K562 (cell line): ENCODE data around the gene SPCS2. TPM values are rescaled to one million over a fixed set of nuclear protein-coding genes. Genes with fewer than 3 reads are reported as not detected.

Source experiments
- ATAC-seq: fragments of 200-7000 bp; cut with Tn5 transposase; 3 replicates; pipeline ENCODE4 v1.9.1; 2020; ENCODE audit warnings: moderate library complexity
- BruUV-seq: library from RNA; stranded (reverse); fragments of 400-500 nt; replicated peaks from 2 replicates; lab custom pipeline; 2021; lab: Mats Ljungman, UMichigan
- CTCF ChIA-PET: fragments of 300-600 bp; formaldehyde crosslinking; extraction: SDS; loops from one replicate; lab custom pipeline; 2021; ENCODE audit warnings: low intra/inter-chr PET ratio; lab: Yijun Ruan, JAX
- POLR2A ChIA-PET: fragments of 300-600, 350-650 bp; sonication (Branson Sonifier 250); formaldehyde crosslinking; extraction: SDS; loops from one replicate; lab custom pipeline; 2021; ENCODE audit warnings: antibody characterized with exemption, inconsistent platforms; lab: Yijun Ruan, JAX
- DNase-seq, 4 experiments: peaks; one replicate each; pipeline versions ENCODE4 v3.0.0 to v3.0.0-alpha.2; 2011 to 2018; ENCODE audit warnings: low spot score in 3 of 4, mixed read lengths in 3 of 4; ENCODE audit errors: extremely low read depth in 1 of 4
- FAIRE-seq: peaks from 2 replicates; lab custom pipeline; 2011; peaks lifted over from hg19 to GRCh38; lab: Jason Lieb, UNC
- H2AFZ ChIP-seq: 2 replicates; pipeline ENCODE4 v1.6.0; 2011; ENCODE audit warnings: low read depth, low read length, control low read depth, inconsistent platforms
- H3K27ac ChIP-seq: fragments of 200-600 bp; 3 replicates; pipeline ENCODE4 v1.8.0; 2011; ENCODE audit warnings: low read depth, mild to moderate bottlenecking, control low read depth, inconsistent platforms, low read length, moderate library complexity, mixed read lengths; ENCODE audit errors: extremely low read depth
- H3K27me3 ChIP-seq, 2 experiments: fragments of 300-600 bp in 1 of 2; 2 replicates in 1 of 2; 3 replicates in 1 of 2; pipeline versions ENCODE4 v1.6.0 to v1.8.0; 2011; ENCODE audit warnings: inconsistent platforms in 2 of 2, low read length in 2 of 2, mild to moderate bottlenecking in 1 of 2, mixed read lengths in 1 of 2, moderate library complexity in 1 of 2; ENCODE audit not compliant: control insufficient read depth in 2 of 2, insufficient read depth in 2 of 2
- H3K36me3 ChIP-seq: fragments of 300-600 bp; 3 replicates; pipeline ENCODE4 v1.8.0; 2011; ENCODE audit warnings: mild to moderate bottlenecking, low read length, inconsistent platforms; ENCODE audit not compliant: control insufficient read depth, insufficient read depth
- H3K4me1 ChIP-seq, 2 experiments: fragments of 200-600 bp in 1 of 2; replicated peaks in 1 of 2; 2 replicates in 1 of 2; 3 replicates in 1 of 2; pipeline versions ENCODE4 v1.5.1 to v1.8.0; 2011; ENCODE audit warnings: inconsistent platforms in 2 of 2, low read length in 2 of 2, mild to moderate bottlenecking in 1 of 2, mixed read lengths in 1 of 2, moderate library complexity in 1 of 2; ENCODE audit not compliant: control insufficient read depth in 2 of 2, insufficient read depth in 2 of 2
- H3K4me2 ChIP-seq: 2 replicates; pipeline ENCODE4 v1.6.1; 2011; ENCODE audit warnings: low read length, control low read depth, inconsistent platforms, mixed read lengths; ENCODE audit not compliant: insufficient read depth
- H3K4me3 ChIP-seq: fragments of 200-600 bp; sonication (generic), shearing (Covaris generic); 2 replicates; pipeline ENCODE4 v1.5.1; 2016; ENCODE audit warnings: control low read depth, inconsistent platforms
- H3K79me2 ChIP-seq: fragments of 200-600 bp; 3 replicates; pipeline ENCODE4 v1.8.0; 2011; ENCODE audit warnings: low read length, inconsistent platforms; ENCODE audit not compliant: control insufficient read depth, insufficient read depth
- H3K9ac ChIP-seq, 2 experiments: 2 replicates each; pipeline versions ENCODE4 v1.6.0 to v1.6.1; 2011; ENCODE audit warnings: low read depth in 2 of 2, low read length in 2 of 2, control low read depth in 1 of 2, inconsistent platforms in 1 of 2, mild to moderate bottlenecking in 1 of 2, mixed read lengths in 1 of 2; ENCODE audit not compliant: insufficient read depth in 1 of 2
- H3K9me1 ChIP-seq: one replicate; pipeline ENCODE4 v1.6.0; 2011; ENCODE audit warnings: inconsistent platforms, mild to moderate bottlenecking, low read length, moderate library complexity; ENCODE audit not compliant: control insufficient read depth, insufficient read depth
- H3K9me3 ChIP-seq: replicated peaks from 2 replicates; pipeline ENCODE4 v1.5.1; 2011; ENCODE audit warnings: low read depth, low read length, inconsistent platforms; ENCODE audit not compliant: control insufficient read depth, insufficient read depth
- H4K20me1 ChIP-seq: replicated peaks from 2 replicates; pipeline ENCODE4 v1.6.1; 2011; ENCODE audit warnings: low read length, inconsistent platforms, mixed read lengths; ENCODE audit not compliant: control insufficient read depth, insufficient read depth
- DIDO1 ChIP-seq: fragments of 450-650 bp; IDR thresholded peaks from 2 replicates; pipeline ENCODE4 v1.6.1; 2016; ENCODE audit warnings: low read depth, missing biosample characterization, missing genetic modification characterization
- FOSL1 ChIP-seq: fragments of 200-800 bp; sonication (Bioruptor generic); conservative IDR thresholded peaks from 2 replicates; pipeline ENCODE4 v1.6.1; 2016; ENCODE audit warnings: missing genetic modification characterization, missing compliant biosample characterization
- FOXO4 ChIP-seq: fragments of 450-650 bp; formaldehyde crosslinking; IDR thresholded peaks from 2 replicates; pipeline ENCODE4 v1.4.0; 2020; ENCODE audit warnings: mild to moderate bottlenecking, moderate library complexity
- NKRF ChIP-seq: fragments of 450-650 bp; IDR thresholded peaks from 2 replicates; pipeline ENCODE4 v1.6.1; 2016; ENCODE audit warnings: borderline replicate concordance
- PREB ChIP-seq: sonication (generic); formaldehyde crosslinking; IDR thresholded peaks from 2 replicates; pipeline ENCODE4 v1.8.1; 2023; ENCODE audit warnings: mild to moderate bottlenecking, missing genetic modification reagents
- WGBS: fragments of 100-300 bp; shearing (Covaris generic); methylation state at CpG from one replicate; pipeline ENCODE4 v1.1.6; 2016; ENCODE audit warnings: low coverage, mixed read lengths; ENCODE audit not compliant: insufficient coverage; ENCODE audit errors: missing lambda C conversion rate; 5-methylcytosine and 5-hydroxymethylcytosine counted together
- in situ Hi-C: fragments of 300-500 bp; cut with MboI; formaldehyde crosslinking; loops from 4 replicates; pipeline ENCODE4 v1.15.0; 2018; ENCODE audit warnings: inconsistent platforms, mixed read lengths
- intact Hi-C: fragments of 100-400 bp; cut with micrococcal nuclease; formaldehyde crosslinking; loops from 2 replicates; pipeline ENCODE4 v1.14.2; 2022
- polyA plus RNA-seq, 8 experiments: library from polyadenylated mRNA; depleted of rRNA in 4 of 8; stranded (reverse) in 5 of 8; unstranded in 3 of 8; fragments of >200 nt; fragmentation: Nextera tagmentation in 2 of 8; fragmentation: Illumina TruSeq in 1 of 8; extraction: Ambion mirVana in 2 of 8; extraction: Trizol in 1 of 8; gene quantifications; 2 replicates each; pipeline versions ENCODE4 v1.2.1 to v1.2.3, GENCODE V29; 2011 to 2014; ENCODE audit warnings: inconsistent platforms in 1 of 8, missing spikeins in 1 of 8
- total RNA-seq, 7 experiments: library from RNA; depleted of rRNA in 6 of 7; stranded (reverse); fragments of >200 nt in 6 of 7; fragmentation: Illumina TruSeq in 2 of 7; extraction: Trizol in 2 of 7; gene quantifications; 2 replicates each; pipeline versions ENCODE4 v1.2.1 to v1.2.3, GENCODE V29; 2011 to 2021; ENCODE audit warnings: low replicate concordance in 1 of 7

The SPCS2 gene
- total and polyA plus RNA-seq, 9 of the 15 experiments (the other 6 are each of a cell fraction or from before 2014, with no cell fraction given) = 38.2 to 458 (median 193) TPM

GRCh38 chr11:74966651-74967050 is 17.6 kb downstream of the SPCS2 start:
- TF ChIP-seq PREB (CRISPR knock-in tag) = no peak
- no peak for TF ChIP-seq FOXO4
- no peak for TF ChIP-seq DIDO1 (tag)
- TF ChIP-seq NKRF = no peak
- TF ChIP-seq FOSL1 (tag) = 0 out of 2 replicates have a peak, but pooled peaks have one; percentile 31
- TF ChIP-seq, all 486 proteins: peak for 1
- no peak for DNase-seq
- CTCF ChIA-PET = interaction anchor here (0.6 kb wide), 1 partner anchor 172 kb away, joined by 5 read pairs; no protein-coding TSS in a partner anchor
- no peak overlapping the region for H2AFZ ChIP-seq
- no peak overlapping the region for H3K4me3 ChIP-seq
- in situ Hi-C loops (no loop called here), intact Hi-C loops (no loop called here)
- H3K9me3 ChIP-seq = no peaks in the 10 kb centered on the region
- 83% methylated on average over 5 of the region's 5 CpGs for WGBS
- peaks cover 64% of the 10 kb centered on the region for H3K79me2 ChIP-seq
- no peak overlapping the region for H3K27ac ChIP-seq
- H3K4me1 ChIP-seq = peaks cover 3 to 21% of the 10 kb centered on the region in 2 experiments; a peak in 3 of 5 replicates
- H3K27me3 ChIP-seq = no peaks in the 10 kb centered on the region
- BruUV-seq = no TSS peak
- ATAC-seq = no peak
- H4K20me1 ChIP-seq = peaks cover 6% of the 10 kb centered on the region; the same call in 1 of the 2 replicates
- POLR2A ChIA-PET = no interaction called here
- H3K4me2 ChIP-seq = no peak overlapping the region
- H3K9me1 ChIP-seq = no peaks in the 10 kb centered on the region
- H3K9ac ChIP-seq = no peak overlapping the region
- peaks cover 87% of the 10 kb centered on the region for H3K36me3 ChIP-seq
- no peak for FAIRE-seq
